Fibroblast of lung (primary cell): ENCODE results near the gene ARID1B. TPM values are rescaled to one million over a fixed set of nuclear protein-coding genes. Genes with fewer than 3 reads are reported as not detected.
A peak's percentile ranks its signal among the peaks of the same experiment; 100 is the strongest.

Experiments
- DNase-seq, 2 donors: peaks; one replicate each; pipeline versions ENCODE4 v3.0.0 to v3.0.0-alpha.2; 2010; ENCODE audit warnings: low read depth in 2 of 2
- H2AFZ ChIP-seq: 2 replicates; pipeline ENCODE4 v1.5.1; 2012; ENCODE audit warnings: low read length, control low read depth, inconsistent platforms
- H3K27ac ChIP-seq: 2 replicates; pipeline ENCODE4 v1.5.1; 2011; ENCODE audit warnings: low read length, control low read depth; ENCODE audit not compliant: insufficient read depth
- H3K27me3 ChIP-seq: 2 replicates; pipeline ENCODE4 v1.5.1; 2011; ENCODE audit warnings: mild to moderate bottlenecking, low read length; ENCODE audit not compliant: control insufficient read depth, insufficient read depth
- H3K36me3 ChIP-seq: 2 replicates; pipeline ENCODE4 v1.5.1; 2011; ENCODE audit warnings: low read length; ENCODE audit not compliant: control insufficient read depth, insufficient read depth
- H3K4me1 ChIP-seq: 2 replicates; pipeline ENCODE4 v1.5.1; 2011; ENCODE audit warnings: low read length; ENCODE audit not compliant: control insufficient read depth, insufficient read depth; ENCODE audit errors: extremely low read depth
- H3K4me2 ChIP-seq: 2 replicates; pipeline ENCODE4 v1.5.1; 2011; ENCODE audit warnings: low read length, control low read depth; ENCODE audit not compliant: insufficient read depth; ENCODE audit errors: extremely low read depth
- H3K4me3 ChIP-seq, 4 experiments: fragments of 200-600 bp in 1 of 4; sonication (generic) in 1 of 4; replicated peaks in 1 of 4; 2 replicates each; pipeline ENCODE4 v1.5.1; 2011 to 2016; ENCODE audit warnings: low read length in 4 of 4, low read depth in 3 of 4, mild to moderate bottlenecking in 3 of 4, control low read depth in 2 of 4, inconsistent platforms in 1 of 4, mixed read lengths in 1 of 4; ENCODE audit not compliant: insufficient read depth in 1 of 4; ENCODE audit errors: control extremely low read depth in 1 of 4
- H3K79me2 ChIP-seq: 2 replicates; pipeline ENCODE4 v1.5.1; 2012; ENCODE audit warnings: mild to moderate bottlenecking, low read length, inconsistent platforms; ENCODE audit not compliant: control insufficient read depth, insufficient read depth
- H3K9ac ChIP-seq: 2 replicates; pipeline ENCODE4 v1.5.1; 2011; ENCODE audit warnings: mild to moderate bottlenecking, low read length, control low read depth; ENCODE audit not compliant: insufficient read depth
- H3K9me3 ChIP-seq: 2 replicates; pipeline ENCODE4 v1.5.1; 2012; ENCODE audit warnings: low read depth, low read length; ENCODE audit not compliant: control insufficient read depth, insufficient read depth
- H4K20me1 ChIP-seq: 2 replicates; pipeline ENCODE4 v1.5.1; 2011; ENCODE audit warnings: low read length; ENCODE audit not compliant: control insufficient read depth, insufficient read depth; ENCODE audit errors: extremely low read depth
- CTCF ChIP-seq, 2 donors: IDR thresholded peaks in 1 of 2; conservative IDR thresholded peaks in 1 of 2; 1 replicate in 1 of 2; 2 replicates in 1 of 2; pipeline ENCODE4 v1.5.1; 2011 to 2012; ENCODE audit warnings: low read length in 2 of 2, control low read depth in 1 of 2, inconsistent platforms in 1 of 2, low read depth in 1 of 2, mild to moderate bottlenecking in 1 of 2
- EZH2 ChIP-seq: IDR thresholded peaks from 2 replicates; pipeline ENCODE4 v1.5.1; 2012; ENCODE audit warnings: low read length, control low read depth, mild to moderate bottlenecking; ENCODE audit errors: missing control alignments
- polyA plus RNA-seq, 2 donors: library from polyadenylated mRNA; depleted of rRNA in 1 of 2; stranded (reverse) in 1 of 2; unstranded in 1 of 2; fragments of >200 nt; gene quantifications; 2 replicates each; pipeline ENCODE4 v1.2.1, GENCODE V29; 2011 to 2012; ENCODE audit warnings: missing spikeins in 1 of 2
- total RNA-seq: library from RNA; depleted of rRNA; stranded (reverse); fragments of >200 nt; gene quantifications from 2 replicates; pipeline ENCODE4 v1.2.1, GENCODE V29; 2014

Gene ARID1B
- total and polyA plus RNA-seq, 2 donors (not counting 1 experiment from before 2014, with no cell fraction given) = 15.4 to 41.9 TPM

DNA sequence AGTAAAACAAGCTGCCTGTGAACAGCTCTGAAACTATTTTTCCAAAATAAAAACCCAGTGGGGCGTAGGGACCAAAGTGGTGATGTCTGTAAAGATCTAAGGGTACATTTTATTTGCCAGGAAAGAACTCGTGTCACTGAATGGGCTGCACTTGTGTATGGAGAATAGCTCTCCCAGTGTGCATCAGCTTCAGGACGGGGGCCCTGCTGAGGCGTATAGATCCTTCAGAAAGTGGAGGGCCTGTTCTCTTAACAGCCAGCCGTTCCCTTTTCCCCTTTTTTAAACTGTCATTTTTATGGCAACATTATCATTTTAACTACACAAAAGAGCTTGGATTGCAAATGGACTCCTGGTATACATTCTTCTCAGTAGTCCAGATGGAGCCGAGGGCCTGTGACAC lies 408.8 kb downstream of the ARID1B start:
- no peaks in the 10 kb centered on the region for H3K79me2 ChIP-seq
- no peak overlapping the region for H3K27ac ChIP-seq
- no peak overlapping the region for H3K4me3 ChIP-seq
- H3K9ac ChIP-seq = no peak overlapping the region
- peaks cover 2% of the 10 kb centered on the region for H3K4me1 ChIP-seq
- no peaks in the 10 kb centered on the region for H3K9me3 ChIP-seq
- no peak overlapping the region for H3K4me2 ChIP-seq
- TF ChIP-seq EZH2 (no peak), CTCF (conservative IDR thresholded peaks at IDR 0.05 in 1 of 2, IDR thresholded peaks at IDR 0.05 in 1 of 2; ENCODE audit: low read depth in 1 of 2, low read length in 2 of 2) (no peak)
- H3K27me3 ChIP-seq = no peaks in the 10 kb centered on the region
- no peak for DNase-seq
- no peak overlapping the region for H2AFZ ChIP-seq
- peaks cover 9% of the 10 kb centered on the region for H3K36me3 ChIP-seq
- no peaks in the 10 kb centered on the region for H4K20me1 ChIP-seq

DNA sequence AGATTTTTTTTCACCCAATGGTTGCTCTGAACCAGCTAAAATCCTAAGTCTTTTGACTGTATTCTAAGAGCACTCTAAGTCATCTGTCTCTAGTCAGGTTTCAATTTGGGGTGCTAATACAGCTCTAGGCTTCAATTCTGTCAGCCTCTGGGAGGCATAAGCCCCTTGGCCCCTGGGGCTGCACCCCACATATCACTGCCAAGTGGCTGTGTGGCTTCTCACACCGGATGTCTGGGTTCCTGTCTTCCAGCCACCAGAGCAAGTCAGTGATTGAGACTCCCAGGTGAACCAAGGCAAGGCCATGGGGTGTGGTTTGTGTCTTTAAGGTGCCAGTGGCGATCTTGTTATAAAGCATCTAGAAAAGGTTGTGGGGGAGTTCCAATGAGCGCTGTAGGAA lies 409.6 kb downstream of the ARID1B start:
- Histone ChIP-seq H3K36me3 (peaks cover 9% of the 10 kb centered on the region), H2AFZ (no peak overlapping the region), H3K27ac (no peak overlapping the region), H4K20me1 (no peaks in the 10 kb centered on the region), H3K9ac (no peak overlapping the region), H3K9me3 (no peaks in the 10 kb centered on the region), H3K4me2 (no peak overlapping the region), H3K79me2 (no peaks in the 10 kb centered on the region), H3K27me3 (no peaks in the 10 kb centered on the region), H3K4me1 (peaks cover 2% of the 10 kb centered on the region), H3K4me3 (no peak overlapping the region)
- no peak for TF ChIP-seq EZH2
- no peak for TF ChIP-seq CTCF (conservative IDR thresholded peaks at IDR 0.05 in 1 of 2, IDR thresholded peaks at IDR 0.05 in 1 of 2; ENCODE audit: low read depth in 1 of 2, low read length in 2 of 2)
- DNase-seq = no peak

- TF ChIP-seq EZH2 (no peak), CTCF (conservative IDR thresholded peaks at IDR 0.05 in 1 of 2, IDR thresholded peaks at IDR 0.05 in 1 of 2; ENCODE audit: low read depth in 1 of 2, low read length in 2 of 2) (no peak)
- Histone ChIP-seq H4K20me1 (no peaks in the 10 kb centered on the region), H3K9me3 (no peaks in the 10 kb centered on the region), H3K4me3 (no peak overlapping the region), H3K27me3 (no peaks in the 10 kb centered on the region), H3K9ac (no peak overlapping the region), H3K36me3 (peaks cover 9% of the 10 kb centered on the region), H3K4me1 (peaks cover 2% of the 10 kb centered on the region), H2AFZ (no peak overlapping the region), H3K4me2 (no peak overlapping the region), H3K79me2 (no peaks in the 10 kb centered on the region), H3K27ac (no peak overlapping the region)
- peak in 1 of 2 donors; percentile 32 for DNase-seq
Observed at GRCh38 chr6:157187182-157188083, 410.3 kb downstream of the ARID1B start.
